HG03558 (cell line): ENCODE data around the gene NPEPL1.
"Not testable (repeated sequence)": the region's sequence is repeated elsewhere in the genome, so short reads cannot be mapped to it uniquely, and the experiment has no call there.

Experiments used
- ATAC-seq: cut with Tn5 transposase; IDR thresholded peaks from one replicate; pipeline ENCODE4 v1.9.1; 2021; ENCODE audit warnings: moderate number of reproducible peaks; ENCODE audit not compliant: unreplicated experiment; ENCODE audit errors: extremely low read depth

The NPEPL1 gene

DNA sequence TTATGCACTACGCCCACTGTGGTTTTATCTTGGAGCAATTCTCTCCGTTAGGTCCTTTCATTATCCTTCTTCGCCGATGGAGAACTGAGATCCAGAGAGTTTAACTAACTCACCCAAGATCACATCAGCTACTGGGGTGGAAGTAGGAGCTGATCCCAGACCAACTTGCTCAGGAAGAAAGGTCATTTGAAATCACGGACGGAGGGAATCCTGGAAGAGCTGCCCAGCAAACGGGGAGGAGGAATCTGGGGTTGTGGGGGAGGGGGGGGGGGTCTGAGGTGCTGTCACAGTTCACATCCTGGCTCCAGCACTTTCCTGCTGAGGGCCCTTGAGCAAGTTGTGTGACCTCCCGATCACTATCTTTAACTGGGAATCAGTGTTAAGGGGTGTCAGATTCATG lies 62.0 kb downstream of the NPEPL1 start:
- no peak for ATAC-seq

DNA sequence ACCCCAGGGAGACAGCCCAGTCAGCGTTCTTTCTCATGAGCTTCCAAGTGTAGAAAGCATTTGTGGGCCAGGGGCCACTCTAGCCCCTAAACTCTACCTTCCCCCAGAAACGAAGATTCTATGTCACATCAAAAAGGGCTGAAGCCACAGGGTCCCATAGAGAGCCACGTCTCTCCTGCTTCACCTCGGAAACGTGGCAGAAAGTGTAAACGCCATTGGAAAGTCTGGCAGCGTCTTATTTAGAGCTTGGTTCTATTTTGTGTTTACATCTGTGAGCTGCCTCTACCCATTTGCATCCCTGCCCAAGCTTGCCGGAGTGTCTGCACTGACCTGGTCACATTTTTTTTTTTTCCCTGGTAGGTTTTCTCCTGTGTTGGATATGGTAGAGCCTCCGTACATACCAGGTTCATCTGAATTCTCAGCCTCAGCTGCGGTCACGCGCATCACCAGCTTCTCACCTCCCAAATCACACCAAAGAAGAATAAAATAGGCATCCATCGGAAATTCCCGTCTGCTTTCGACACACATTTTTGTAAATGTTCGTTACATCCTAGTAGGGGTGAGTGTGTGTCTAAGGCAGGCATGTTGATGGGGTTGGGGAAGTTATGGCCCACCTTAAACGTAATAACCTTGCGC lies 62.6 kb downstream of the NPEPL1 start:
- ATAC-seq, result no peak

DNA sequence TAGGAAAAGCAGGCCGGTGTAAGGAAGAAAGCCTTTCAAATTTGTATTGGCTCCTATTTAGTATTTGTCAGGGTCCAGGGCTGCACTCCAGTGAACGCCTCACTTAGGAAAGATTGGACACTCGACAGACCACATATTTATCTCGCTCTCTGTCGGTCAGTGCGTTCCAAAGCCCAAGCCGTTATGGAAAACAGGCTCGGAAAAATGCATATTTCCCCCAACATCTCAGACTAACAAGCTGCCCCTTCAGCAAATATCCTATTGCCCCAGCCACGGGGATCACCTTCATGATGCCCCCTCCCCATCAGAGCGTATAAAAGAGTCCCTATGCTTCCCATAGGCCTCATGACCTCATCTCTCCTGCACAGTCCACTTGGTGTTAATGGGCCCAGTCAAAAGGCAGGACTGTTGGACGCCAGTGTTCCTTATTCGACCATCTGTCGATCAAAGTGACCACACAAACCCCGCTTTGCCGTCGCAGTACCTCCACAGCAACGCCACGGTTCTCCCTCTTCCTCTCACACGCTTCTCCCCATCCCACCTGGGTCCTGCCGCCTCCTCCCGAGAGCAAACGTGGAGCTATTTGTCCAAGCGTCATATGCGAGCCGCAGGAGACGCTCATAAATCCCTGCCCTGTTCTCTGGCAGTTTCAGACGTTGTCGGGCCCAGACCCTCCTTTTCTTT lies 63.3 kb downstream of the NPEPL1 start:
- ATAC-seq, result no peak

DNA sequence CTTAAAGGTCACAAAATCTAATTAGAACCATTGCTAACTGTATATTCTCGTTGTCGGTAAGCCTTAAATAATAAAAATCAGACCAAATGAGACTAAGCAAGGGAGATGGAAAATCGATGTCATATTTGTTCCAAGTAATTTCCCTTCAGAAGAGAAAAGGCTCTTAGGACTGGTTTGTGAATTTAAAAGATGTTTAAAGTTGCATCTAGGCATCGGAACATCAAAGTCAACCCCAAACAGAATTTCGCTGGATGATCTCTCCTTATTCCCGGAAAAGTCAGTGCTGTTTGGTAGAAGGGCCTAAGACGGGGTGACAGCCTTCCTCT lies 63.8 kb downstream of the NPEPL1 start:
- ATAC-seq, result no peak

DNA sequence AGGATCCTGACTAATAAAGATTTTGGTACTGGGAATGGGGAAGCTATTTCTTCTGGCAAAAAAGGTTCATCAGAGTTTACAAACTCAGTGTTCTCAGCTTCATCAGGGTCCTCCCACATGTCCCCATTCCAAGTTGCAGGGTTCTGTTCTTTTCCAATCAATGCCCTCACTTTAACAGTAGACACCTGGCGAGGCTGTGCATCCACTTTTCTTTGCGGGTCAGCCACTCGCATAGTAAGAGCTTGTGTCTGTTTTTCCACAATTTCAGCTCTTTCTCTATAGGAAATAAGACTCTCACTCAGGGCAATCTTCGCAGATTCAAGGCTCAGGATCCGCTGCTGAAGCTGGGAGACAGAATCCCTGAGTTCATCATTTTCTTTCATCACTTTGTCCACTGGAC lies 65.0 kb downstream of the NPEPL1 start:
- not testable (repeated sequence) for ATAC-seq

DNA sequence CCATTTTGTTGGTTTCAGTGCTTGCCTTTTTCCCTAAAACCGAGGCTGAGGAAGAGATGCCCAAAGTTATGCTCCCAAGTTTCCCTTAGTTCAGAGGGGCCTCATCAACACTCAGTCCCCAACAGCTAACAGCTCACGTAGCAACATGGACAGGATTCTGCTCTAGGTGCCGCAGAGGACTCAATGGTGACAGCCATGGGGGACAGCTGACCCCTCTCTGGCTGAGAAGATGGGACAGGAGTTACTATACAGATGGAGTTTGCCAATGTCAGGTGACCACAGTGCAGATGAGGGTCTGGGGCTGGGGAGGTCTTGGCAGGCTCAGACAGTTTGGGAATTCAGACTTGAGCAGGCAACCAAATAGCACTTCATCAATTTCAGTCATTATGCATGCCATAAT lies 67.3 kb downstream of the NPEPL1 start:
- ATAC-seq, result no peak

DNA sequence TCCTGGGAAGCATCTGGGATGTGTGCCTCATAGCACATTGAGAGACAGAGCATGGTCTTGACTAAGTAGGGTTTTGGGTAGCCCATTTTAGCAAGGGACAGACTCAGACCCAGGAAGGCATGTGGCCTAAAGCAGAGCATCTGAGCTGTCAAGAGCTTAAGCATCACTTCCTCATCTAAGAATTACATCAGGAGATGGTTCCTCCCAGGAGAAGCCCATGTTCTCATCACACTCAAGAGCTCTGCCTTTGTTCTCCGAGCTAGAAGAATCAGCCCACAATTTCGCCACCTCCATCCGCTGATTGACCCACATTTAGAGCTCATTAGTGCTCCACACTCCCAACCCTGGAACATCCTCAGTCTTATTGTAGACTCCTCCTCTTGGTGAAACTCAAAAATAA lies 68.3 kb downstream of the NPEPL1 start:
- no peak for ATAC-seq

DNA sequence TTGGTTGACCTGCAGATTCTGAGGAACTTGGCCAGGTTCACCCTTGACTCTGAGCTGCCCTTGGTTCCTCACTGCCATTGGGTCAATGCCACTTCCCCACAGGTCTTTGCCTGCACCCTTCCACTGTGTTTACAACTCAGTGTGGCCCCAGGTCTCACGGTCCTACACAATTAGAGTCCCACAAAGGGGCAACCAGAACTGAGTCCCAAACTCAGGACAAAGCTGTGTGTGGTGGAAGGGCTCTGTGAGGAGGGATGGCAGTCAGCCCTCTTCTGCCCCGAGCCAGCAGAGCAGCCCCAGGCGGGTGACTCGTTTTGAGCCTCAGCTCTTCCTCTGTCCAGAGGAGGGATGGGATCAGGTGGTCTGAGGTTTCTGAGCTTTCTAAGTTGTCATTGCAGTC lies 69.5 kb downstream of the NPEPL1 start:
- no peak for ATAC-seq

DNA sequence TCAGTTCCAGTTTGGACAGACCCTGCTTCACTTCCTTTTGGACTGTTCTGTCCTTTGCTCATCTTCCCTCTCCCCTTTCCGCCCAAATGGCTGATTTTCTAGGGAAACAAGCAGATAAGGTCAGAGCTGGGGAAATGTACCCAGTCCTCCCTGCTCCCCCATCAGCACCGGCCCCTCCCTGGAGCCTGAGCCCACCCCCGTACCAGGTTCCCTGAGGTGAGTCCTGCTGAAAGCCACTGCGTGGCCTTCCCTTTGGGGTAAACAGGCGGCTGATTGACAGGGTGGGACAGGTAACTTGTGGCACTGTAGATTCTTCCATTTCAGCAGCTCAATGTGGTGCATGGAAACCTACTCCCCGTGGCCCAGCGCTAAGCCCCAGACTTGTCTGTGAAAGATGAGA lies 70.5 kb downstream of the NPEPL1 start:
- no peak for ATAC-seq
